Neutrophil (primary cell): Measurements from ENCODE around the gene OXSR1.

Experiments used
- H3K27ac ChIP-seq: fragments of 200-600 bp; sonication (generic); 2 replicates; pipeline ENCODE4 v1.5.1; 2016; ENCODE audit warnings: mild to moderate bottlenecking, moderate library complexity
- H3K27me3 ChIP-seq: fragments of 200-600 bp; sonication (generic); 2 replicates; pipeline ENCODE4 v1.6.0; 2016; ENCODE audit warnings: mild to moderate bottlenecking
- H3K36me3 ChIP-seq: fragments of 200-600 bp; sonication (generic); 2 replicates; pipeline ENCODE4 v1.5.1; 2017
- H3K4me1 ChIP-seq, 2 experiments: fragments of 200-600 bp in 1 of 2; sonication (generic) in 1 of 2; 1 replicate in 1 of 2; 2 replicates in 1 of 2; pipeline versions ENCODE4 v1.5.1 to v1.6.1; 2013 to 2016; ENCODE audit warnings: low read depth in 1 of 2, low read length in 1 of 2, mild to moderate bottlenecking in 1 of 2, moderate library complexity in 1 of 2; ENCODE audit not compliant: control insufficient read depth in 1 of 2, insufficient read depth in 1 of 2
- H3K4me3 ChIP-seq, 2 experiments: fragments of 200-600 bp in 1 of 2; sonication (generic) in 1 of 2; 1 replicate in 1 of 2; 2 replicates in 1 of 2; pipeline ENCODE4 v1.5.1; 2013 to 2016; ENCODE audit warnings: low read depth in 1 of 2, low read length in 1 of 2, mild to moderate bottlenecking in 1 of 2, moderate library complexity in 1 of 2
- H3K9me3 ChIP-seq: fragments of 200-600 bp; sonication (generic); 2 replicates; pipeline ENCODE4 v1.5.1; 2016
- CTCF ChIP-seq: fragments of 200-600 bp; sonication (generic); IDR thresholded peaks from 2 replicates; pipeline ENCODE4 v1.5.1; 2016; ENCODE audit warnings: antibody characterized with exemption

Gene OXSR1

GRCh38 chr3:38260474-38260873, 95.1 kb downstream of the OXSR1 start:
- H3K27ac ChIP-seq, result no peak overlapping the region
- no peaks in the 10 kb centered on the region for H3K36me3 ChIP-seq
- H3K4me3 ChIP-seq, result no peak overlapping the region
- H3K9me3 ChIP-seq, result no peaks in the 10 kb centered on the region
- peaks cover 35 to 36% of the 10 kb centered on the region in 2 experiments for H3K4me1 ChIP-seq
- no peak for TF ChIP-seq CTCF
- no peaks in the 10 kb centered on the region for H3K27me3 ChIP-seq

GRCh38 chr3:38264353-38264771, 99.0 kb downstream of the OXSR1 start:
- Histone ChIP-seq H3K36me3 (no peaks in the 10 kb centered on the region), H3K4me1 (peaks cover 36 to 37% of the 10 kb centered on the region in 2 experiments), H3K4me3 (no peak overlapping the region), H3K9me3 (no peaks in the 10 kb centered on the region), H3K27me3 (no peaks in the 10 kb centered on the region), H3K27ac (no peak overlapping the region)
- TF ChIP-seq CTCF, result no peak

DNA sequence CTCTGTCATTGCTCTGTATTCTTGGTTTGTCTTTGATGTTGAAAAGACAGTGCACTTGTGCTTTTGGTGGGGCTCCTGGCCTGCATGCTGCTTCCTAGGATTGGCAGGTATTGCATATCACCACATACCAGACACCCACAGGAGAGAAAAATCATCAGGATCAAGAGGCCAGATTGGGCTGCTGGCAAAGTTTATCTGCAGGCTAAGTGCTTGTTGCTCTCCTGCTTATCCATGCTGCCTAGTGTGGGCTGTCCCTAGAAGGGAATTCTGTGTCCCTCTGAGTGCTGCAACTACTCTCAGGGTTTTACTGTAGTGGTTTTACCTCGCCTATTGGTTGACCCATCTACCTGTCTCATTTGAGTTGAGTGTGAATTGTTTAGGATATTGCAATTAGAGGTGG, 99.4 kb downstream of the OXSR1 start:
- no peaks in the 10 kb centered on the region for H3K36me3 ChIP-seq

DNA sequence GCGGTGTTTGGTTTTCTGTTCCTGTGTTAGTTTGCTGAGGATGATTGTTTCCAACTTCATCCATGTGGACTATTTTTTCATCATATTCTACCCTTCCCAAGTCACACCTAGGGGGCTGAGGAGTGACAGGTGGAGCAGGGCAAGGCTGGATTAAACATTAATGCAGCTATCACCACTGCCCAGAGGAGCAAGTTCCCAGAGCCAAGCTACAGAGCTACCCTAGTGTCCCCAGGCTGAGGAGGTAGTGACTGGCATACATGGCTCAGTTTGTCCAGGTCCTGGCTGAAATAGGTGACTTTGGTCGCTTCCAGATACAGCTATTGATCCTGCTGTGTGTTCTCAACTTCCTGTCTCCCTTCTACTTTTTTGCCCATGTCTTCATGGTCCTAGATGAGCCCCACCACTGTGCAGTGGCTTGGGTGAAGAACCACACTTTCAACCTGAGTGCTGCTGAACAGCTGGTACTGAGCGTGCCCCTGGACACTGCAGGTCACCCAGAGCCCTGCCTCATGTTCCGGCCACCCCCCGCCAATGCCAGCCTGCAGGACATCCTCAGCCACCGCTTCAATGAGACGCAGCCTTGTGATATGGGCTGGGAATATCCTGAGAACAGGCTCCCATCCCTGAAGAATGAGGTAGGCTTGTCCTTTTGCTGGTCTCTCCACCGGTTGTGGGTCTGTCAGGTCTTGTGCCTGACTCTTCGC, 100.4 kb downstream of the OXSR1 start, which contains the start of gene SLC22A13:
Gene SLC22A13, plus strand, starts transcription at position 209 of the 704 bp plus-strand sequence. Its CDS starts 49 bp downstream, at position 258.
- H3K27ac ChIP-seq, result peak within 1 kb of the TSS; percentile 84

More for the DNA sequence above, 99.4 kb downstream of the OXSR1 start:
- Histone ChIP-seq H3K4me3 (no peak overlapping the region), H3K4me1 (peaks cover 34% of the 10 kb centered on the region in 2 experiments), H3K27me3 (no peaks in the 10 kb centered on the region), H3K27ac (no peak overlapping the region), H3K9me3 (no peaks in the 10 kb centered on the region)
- TF ChIP-seq CTCF, result no peak

DNA sequence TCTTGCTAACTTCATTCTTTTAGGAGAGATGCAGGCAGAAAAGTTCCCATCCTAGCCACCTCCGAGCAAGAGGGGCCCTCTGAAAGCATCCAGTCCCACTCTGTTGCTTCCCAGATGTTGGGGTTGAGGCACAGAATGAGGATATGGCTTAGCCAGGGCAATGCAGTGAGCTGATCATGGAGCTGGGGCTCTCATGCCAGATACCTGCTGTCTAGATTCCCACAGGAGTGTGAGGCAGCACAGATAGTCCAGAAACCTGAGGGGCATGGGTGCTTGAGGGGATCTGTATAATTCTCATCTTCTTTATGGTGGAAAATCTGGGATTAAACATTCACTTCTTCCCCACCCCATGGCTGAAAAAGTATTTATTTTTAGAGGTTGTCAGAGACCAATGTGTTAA, 101.5 kb downstream of the OXSR1 start:
- Histone ChIP-seq H3K4me1 (peaks cover 28% of the 10 kb centered on the region in 2 experiments), H3K27ac (peak overlapping the region; percentile 84), H3K36me3 (no peaks in the 10 kb centered on the region), H3K4me3 (no peak overlapping the region), H3K9me3 (no peaks in the 10 kb centered on the region), H3K27me3 (no peaks in the 10 kb centered on the region)
- TF ChIP-seq CTCF, result no peak

More for the DNA sequence above, 100.4 kb downstream of the OXSR1 start, which contains the start of gene SLC22A13:
- TF ChIP-seq CTCF, result no peak
- peaks cover 28% of the 10 kb centered on the region in 2 experiments for H3K4me1 ChIP-seq
- no peaks in the 10 kb centered on the region for H3K36me3 ChIP-seq
- H3K9me3 ChIP-seq, result no peaks in the 10 kb centered on the region
- H3K27me3 ChIP-seq, result no peaks in the 10 kb centered on the region
- H3K4me3 ChIP-seq, result no peak within 1 kb of the TSS
